HG03159 (cell line): ENCODE measurements around the gene TMPRSS9.
A peak's percentile ranks its signal among the peaks of the same experiment; 100 is the strongest.
"Not testable (repeated sequence)": the region's sequence is repeated elsewhere in the genome, so short reads cannot be mapped to it uniquely, and the experiment has no call there.

Source experiments
- ATAC-seq: cut with Tn5 transposase; IDR thresholded peaks from one replicate; pipeline ENCODE4 v1.9.1; 2021; ENCODE audit warnings: mild to moderate bottlenecking, moderate library complexity; ENCODE audit not compliant: unreplicated experiment

Gene TMPRSS9

DNA sequence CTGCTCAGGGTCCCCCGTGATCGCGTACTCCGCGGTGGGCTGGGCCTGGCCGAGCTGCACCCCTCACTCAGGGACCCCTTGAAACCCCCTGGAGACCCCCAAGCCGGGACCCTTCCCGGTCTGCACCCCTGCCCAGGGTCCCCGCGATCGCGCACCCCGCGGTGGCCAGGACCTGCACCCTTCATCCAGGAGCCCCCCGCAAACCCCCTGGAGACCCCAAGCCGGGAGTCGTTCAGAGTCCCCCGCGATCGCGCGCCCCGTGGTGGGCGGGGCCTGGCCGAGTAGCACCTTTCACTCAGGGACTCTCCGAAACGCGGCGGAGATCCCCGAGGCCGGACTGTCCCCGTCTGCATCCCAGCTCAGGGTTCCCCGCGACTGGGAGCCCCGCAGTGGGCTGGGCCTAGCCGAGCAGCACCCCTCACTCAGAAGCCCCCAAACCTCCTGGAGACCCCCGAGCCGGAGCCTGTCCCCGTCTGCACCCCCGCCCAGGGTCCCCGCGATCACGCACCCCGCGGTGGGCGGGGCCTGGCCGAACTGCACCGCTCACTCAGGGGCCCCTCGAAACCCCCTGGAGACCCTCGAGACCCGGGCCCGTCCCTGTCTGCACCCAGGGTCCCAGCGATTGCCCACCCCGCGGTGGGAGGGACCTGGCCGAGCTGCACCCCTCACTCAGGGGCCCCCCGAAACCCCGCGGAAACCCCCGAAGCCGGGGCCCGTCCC is 95.9 kb downstream of the TMPRSS9 start:
- peak; percentile 36 for ATAC-seq

GRCh38 chr19:2457394-2458037 is 97.5 kb downstream of the TMPRSS9 start:
- ATAC-seq, result no peak

DNA sequence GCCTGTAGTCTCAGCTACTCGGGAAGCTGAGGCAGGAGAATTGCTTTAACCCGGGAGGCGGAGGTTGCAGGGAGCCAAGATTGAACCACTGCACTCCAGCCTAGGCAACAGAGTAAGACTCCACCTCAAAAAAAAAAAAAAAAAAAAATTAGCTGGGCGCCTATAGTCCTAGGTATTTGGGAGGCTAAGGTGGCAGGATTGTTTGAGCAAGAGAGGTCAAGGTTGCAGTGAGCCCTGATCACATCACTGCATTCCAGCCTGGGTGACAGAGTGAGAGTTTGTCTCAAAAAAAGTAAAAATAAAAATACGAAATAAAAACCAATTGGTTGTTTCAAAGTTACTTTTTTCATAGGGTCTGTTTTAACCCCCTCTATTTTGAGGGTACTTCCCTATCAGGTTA is 98.0 kb downstream of the TMPRSS9 start:
- ATAC-seq, result no peak

GRCh38 chr19:2458776-2459175 is 98.7 kb downstream of the TMPRSS9 start:
- not testable (repeated sequence) for ATAC-seq

- ATAC-seq, result no peak
Observed at GRCh38 chr19:2460245-2460644, 100.2 kb downstream of the TMPRSS9 start.

GRCh38 chr19:2461751-2462634 is 101.9 kb downstream of the TMPRSS9 start:
- ATAC-seq, result no peak

DNA sequence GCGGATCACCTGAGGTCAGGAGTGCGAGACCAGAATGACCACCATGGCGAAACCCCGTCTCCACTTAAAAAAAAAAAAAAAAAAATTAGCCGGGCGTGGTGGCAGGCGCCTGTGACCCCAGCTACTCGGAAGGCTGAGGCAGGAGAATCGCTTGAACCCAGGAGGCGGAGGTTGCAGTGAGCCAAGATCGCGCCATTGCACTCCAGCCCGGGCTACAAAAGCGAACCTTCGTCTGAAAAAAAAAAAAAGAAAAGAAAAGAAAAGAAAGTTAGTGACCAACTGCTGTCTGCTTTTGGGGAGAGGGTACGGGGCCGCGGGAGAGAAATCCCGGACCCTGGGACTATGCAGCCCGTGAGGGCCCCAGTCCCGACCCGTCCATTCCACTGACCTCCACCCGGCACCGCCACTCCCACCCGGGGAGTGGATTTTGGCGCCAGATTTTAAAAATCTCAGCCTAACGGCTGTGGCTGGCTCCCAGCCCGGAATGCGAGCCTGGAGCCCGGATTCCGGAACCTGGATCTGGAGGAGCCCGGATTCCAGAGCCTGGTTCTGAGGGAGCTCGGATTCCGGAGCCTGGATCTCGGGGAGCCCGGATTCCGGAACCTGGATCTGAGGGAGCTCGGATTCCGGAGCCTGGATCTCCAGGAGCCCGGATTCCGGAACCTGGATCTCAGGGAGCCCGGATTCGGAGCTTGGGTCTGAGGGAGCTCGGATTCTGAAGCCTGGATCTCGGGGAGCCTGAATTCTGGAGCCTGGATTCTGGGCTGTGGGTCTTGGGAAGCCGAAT is 102.8 kb downstream of the TMPRSS9 start:
- ATAC-seq, result no peak

GRCh38 chr19:2463694-2464093 is 103.6 kb downstream of the TMPRSS9 start:
- ATAC-seq, result not testable (repeated sequence)

DNA sequence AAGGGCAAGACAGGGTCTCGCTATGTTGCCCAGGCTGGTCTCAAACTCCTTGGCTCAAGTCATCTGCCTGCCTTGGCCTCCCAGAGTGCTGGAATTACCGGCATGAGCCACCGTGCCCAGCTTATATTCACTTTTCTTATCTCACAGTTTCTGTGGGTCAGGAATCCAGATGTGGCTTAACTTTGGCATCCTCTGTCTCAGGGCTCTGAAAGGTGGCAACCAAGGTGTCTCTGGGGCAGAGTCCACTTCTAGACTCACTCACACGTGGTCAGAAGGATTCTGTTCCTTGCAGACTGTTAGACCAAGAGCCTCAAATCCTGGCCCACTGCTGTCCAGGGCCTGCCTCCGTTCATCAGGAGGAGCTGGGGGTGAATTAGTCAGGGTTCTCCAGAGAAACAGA is 104.3 kb downstream of the TMPRSS9 start:
- no peak for ATAC-seq

GRCh38 chr19:2468596-2468995 is 108.5 kb downstream of the TMPRSS9 start:
- ATAC-seq, result no peak

GRCh38 chr19:2469102-2469914 is 109.2 kb downstream of the TMPRSS9 start:
- ATAC-seq, result no peak

DNA sequence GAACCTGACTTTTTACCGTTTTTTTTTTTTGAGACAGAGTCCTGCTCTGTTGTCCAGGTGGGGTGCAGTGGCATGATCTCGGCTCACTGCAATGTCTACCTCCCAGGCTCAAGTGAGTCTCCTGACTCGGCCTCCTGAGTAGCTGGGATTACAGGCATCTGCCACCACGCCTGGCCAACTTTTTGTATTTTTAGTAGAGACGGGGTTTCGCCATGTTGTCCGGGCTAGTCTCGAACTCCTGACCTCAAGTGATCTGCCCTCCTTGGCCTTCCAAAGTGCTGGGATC is 109.8 kb downstream of the TMPRSS9 start:
- ATAC-seq, result not testable (repeated sequence)

DNA sequence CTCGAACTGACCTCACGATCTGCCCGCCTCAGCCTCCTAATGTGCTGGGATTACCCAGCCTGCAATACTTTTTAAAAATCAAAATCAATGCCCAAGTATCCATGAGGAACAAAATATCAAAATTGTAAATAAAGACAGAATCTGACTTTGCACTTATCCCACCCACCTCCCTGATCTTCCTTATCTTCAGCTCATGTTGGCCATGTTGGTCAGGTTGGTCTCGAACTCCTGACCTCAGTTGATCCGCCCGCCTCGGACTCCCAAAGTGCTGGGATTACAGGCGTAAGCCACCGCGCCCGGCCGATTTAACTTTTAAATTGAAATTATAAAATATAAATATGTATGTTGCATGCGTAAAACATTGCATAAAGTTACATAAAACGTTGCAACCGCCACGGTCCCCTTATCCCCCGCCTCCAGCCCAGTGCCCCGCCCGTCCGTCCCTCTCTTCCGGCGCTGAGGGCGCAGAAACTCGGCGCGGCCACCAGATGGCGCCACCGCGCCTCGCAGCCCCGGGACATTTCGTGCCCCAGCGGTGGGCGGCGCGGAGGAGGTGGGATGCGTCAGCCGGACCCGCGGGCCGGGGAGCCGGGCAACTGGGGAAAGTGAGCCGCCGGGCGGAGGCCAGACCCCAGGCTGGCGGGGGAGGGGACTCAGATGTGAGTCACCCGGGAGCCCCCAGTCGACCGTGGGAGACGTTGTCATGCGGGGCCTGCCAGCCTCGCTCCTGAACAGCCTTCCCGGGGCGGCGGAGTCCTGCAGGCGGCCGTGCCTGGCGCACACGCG is 114.4 kb downstream of the TMPRSS9 start:
- peak; percentile 26 for ATAC-seq

GRCh38 chr19:2475018-2475701 is 115.1 kb downstream of the TMPRSS9 start:
- ATAC-seq, result peak; percentile 6
